HepG2 (cell line): ENCODE data around the gene MLLT10. TPM values are rescaled to one million over a fixed set of nuclear protein-coding genes. Genes with fewer than 3 reads are reported as not detected.

ENCODE experiments used
- ADNP ChIP-seq: sonication (generic); formaldehyde crosslinking; IDR thresholded peaks from 2 replicates; pipeline ENCODE4 v1.4.0; 2020; ENCODE audit warnings: missing genetic modification reagents
- FOXA1 ChIP-seq, 2 experiments: fragments of 450-650 bp in 1 of 2; sonication (generic) in 1 of 2; formaldehyde crosslinking in 1 of 2; IDR thresholded peaks; 2 replicates each; pipeline versions ENCODE4 v1.4.0 to v1.6.1; 2016 to 2020; ENCODE audit warnings: missing genetic modification reagents in 1 of 2
- FOXO1 ChIP-seq: sonication (generic); formaldehyde crosslinking; IDR thresholded peaks from 2 replicates; pipeline ENCODE4 v1.4.0; 2020; ENCODE audit warnings: missing genetic modification reagents
- HCFC1 ChIP-seq: fragments of 150-350 bp; IDR thresholded peaks from 2 replicates; pipeline ENCODE4 v1.6.1; 2014; ENCODE audit warnings: low read depth, low read length
- HOXD1 ChIP-seq: sonication (generic); formaldehyde crosslinking; IDR thresholded peaks from 2 replicates; pipeline ENCODE4 v1.5.0; 2020; ENCODE audit warnings: missing genetic modification reagents
- MAFG ChIP-seq: sonication (generic); formaldehyde crosslinking; IDR thresholded peaks from 2 replicates; pipeline ENCODE4 v1.5.1; 2020; ENCODE audit warnings: mild to moderate bottlenecking, missing genetic modification reagents
- MXI1 ChIP-seq: IDR thresholded peaks from 3 replicates; pipeline ENCODE4 v1.6.1; 2012; ENCODE audit warnings: low read depth, low read length, inconsistent platforms, borderline replicate concordance
- SMARCC2 ChIP-seq: fragments of 450-650 bp; IDR thresholded peaks from 2 replicates; pipeline ENCODE4 v1.6.1; 2017; ENCODE audit warnings: antibody characterized with exemption, mild to moderate bottlenecking
- STAT5B ChIP-seq: sonication (generic); formaldehyde crosslinking; IDR thresholded peaks from 2 replicates; pipeline ENCODE4 v1.4.0; 2020; ENCODE audit warnings: missing genetic modification reagents
- TFE3 ChIP-seq: IDR thresholded peaks from 2 replicates; pipeline ENCODE4 v1.6.1; 2016
- ZNF24 ChIP-seq: fragments of 450-650 bp; IDR thresholded peaks from 2 replicates; pipeline ENCODE4 v1.6.1; 2017; ENCODE audit warnings: antibody characterized with exemption, mild to moderate bottlenecking
- ZNF281 ChIP-seq: sonication (generic); formaldehyde crosslinking; IDR thresholded peaks from 2 replicates; pipeline ENCODE4 v1.4.0; 2020; ENCODE audit warnings: missing genetic modification reagents, borderline replicate concordance
- polyA plus RNA-seq, 8 experiments: library from polyadenylated mRNA; depleted of rRNA in 3 of 8; stranded (reverse) in 7 of 8; unstranded in 1 of 8; fragments of >200 nt; fragmentation: Illumina TruSeq in 4 of 8; extraction: Trizol in 4 of 8; gene quantifications; 2 replicates each; pipeline versions ENCODE4 v1.2.1 to v1.2.3, GENCODE V29; 2011 to 2016; ENCODE audit warnings: low read depth in 4 of 8, missing spikeins in 1 of 8, mixed read lengths in 1 of 8; ENCODE audit not compliant: insufficient read depth in 1 of 8
- total RNA-seq, 5 experiments: library from RNA; depleted of rRNA; stranded (reverse); fragments of >200 nt; fragmentation: Illumina TruSeq; extraction: Trizol; gene quantifications; 2 replicates each; pipeline ENCODE4 v1.2.3, GENCODE V29; 2016; ENCODE audit warnings: low read depth in 1 of 5
- TF ChIP-seq, protein P1 (sequence below): sonication (generic); formaldehyde crosslinking; IDR thresholded peaks from 2 replicates; pipeline ENCODE4 v1.5.1; 2020; ENCODE audit warnings: missing genetic modification reagents, mild to moderate bottlenecking, borderline replicate concordance
- TF ChIP-seq, protein P2 (sequence below): sonication (generic); formaldehyde crosslinking; IDR thresholded peaks from 2 replicates; pipeline ENCODE4 v1.4.0; 2020; ENCODE audit warnings: missing genetic modification reagents
- TF ChIP-seq, protein P3 (sequence below): sonication (generic); formaldehyde crosslinking; IDR thresholded peaks from 2 replicates; pipeline ENCODE4 v1.4.0; 2020; ENCODE audit warnings: missing genetic modification reagents
- TF ChIP-seq, protein P4 (sequence below): sonication (generic); formaldehyde crosslinking; IDR thresholded peaks from 2 replicates; pipeline ENCODE4 v1.4.0; 2020; ENCODE audit warnings: missing genetic modification reagents, borderline replicate concordance
- TF ChIP-seq, protein P5 (sequence below): sonication (generic); formaldehyde crosslinking; conservative IDR thresholded peaks from 2 replicates; pipeline ENCODE4 v1.8.1; 2023; ENCODE audit warnings: missing genetic modification reagents

MLLT10 gene
- total and polyA plus RNA-seq, 2 of the 13 experiments (the other 11 are each of a cell fraction or from before 2014, with no cell fraction given): 51.3 to 84.1 TPM

DNA sequence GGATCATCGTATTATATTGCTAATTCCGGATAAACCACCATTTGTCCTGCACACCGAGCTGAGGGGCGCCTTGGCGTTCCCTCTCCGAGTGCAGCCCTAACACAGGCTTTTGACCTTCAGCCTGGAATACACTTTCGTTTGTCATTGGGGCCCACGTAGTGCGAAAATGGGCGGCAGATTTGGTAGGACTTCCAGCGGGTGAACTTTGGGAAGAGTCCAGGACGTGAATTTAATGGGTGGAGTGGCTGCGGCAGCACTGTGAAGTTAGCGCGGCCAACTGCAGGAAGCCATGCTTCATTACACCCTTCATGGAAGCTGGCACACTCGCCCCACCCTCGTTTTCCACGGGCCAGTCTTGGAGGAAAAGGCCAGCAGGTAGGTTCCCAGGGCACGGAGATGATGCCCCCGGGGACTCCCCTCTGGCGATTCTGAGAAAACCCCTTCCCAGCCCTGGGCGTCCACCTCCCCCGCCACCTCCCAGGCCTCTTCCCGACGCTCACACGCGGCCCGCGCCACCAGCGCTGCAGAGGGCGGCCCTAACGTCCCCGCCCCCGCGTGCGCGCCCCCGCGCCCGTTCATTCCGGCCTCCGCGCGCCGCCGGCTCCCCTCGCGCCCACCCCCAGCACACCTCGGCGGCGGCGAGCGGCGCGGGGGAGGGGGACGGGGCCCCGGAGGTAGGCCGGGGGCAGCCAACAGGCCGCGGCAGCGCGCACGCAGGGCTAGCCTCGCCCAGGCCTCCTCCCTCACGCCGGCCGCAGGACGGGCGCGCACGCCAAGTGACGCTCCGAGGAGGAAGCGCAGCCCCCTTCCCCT, at the start of gene MLLT10 (continued):
- TF ChIP-seq, protein P1, sequence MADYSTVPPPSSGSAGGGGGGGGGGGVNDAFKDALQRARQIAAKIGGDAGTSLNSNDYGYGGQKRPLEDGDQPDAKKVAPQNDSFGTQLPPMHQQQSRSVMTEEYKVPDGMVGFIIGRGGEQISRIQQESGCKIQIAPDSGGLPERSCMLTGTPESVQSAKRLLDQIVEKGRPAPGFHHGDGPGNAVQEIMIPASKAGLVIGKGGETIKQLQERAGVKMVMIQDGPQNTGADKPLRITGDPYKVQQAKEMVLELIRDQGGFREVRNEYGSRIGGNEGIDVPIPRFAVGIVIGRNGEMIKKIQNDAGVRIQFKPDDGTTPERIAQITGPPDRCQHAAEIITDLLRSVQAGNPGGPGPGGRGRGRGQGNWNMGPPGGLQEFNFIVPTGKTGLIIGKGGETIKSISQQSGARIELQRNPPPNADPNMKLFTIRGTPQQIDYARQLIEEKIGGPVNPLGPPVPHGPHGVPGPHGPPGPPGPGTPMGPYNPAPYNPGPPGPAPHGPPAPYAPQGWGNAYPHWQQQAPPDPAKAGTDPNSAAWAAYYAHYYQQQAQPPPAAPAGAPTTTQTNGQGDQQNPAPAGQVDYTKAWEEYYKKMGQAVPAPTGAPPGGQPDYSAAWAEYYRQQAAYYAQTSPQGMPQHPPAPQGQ: no peak
- TF ChIP-seq ZNF24 (no peak), FOXA1 (IDR thresholded peaks at IDR 0.05) (no peak), FOXA1 (CRISPR knock-in tag; IDR thresholded peaks at IDR 0.05) (peak; percentile 40; the same call in 1 of the 2 replicates), HOXD1 (CRISPR knock-in tag) (no peak; the same call in 1 of the 2 replicates), MXI1 (peak; percentile 84; the same call in 2 of the 3 replicates), STAT5B (no peak), ZNF281 (peak; percentile 93), MAFG (CRISPR knock-in tag) (no peak), FOXO1 (CRISPR knock-in tag) (no peak; the same call in none of the 2 replicates), HCFC1 (no peak), ADNP (no peak), SMARCC2 (no peak), TFE3 (CRISPR knock-in tag) (peak; percentile 22; the same call in 1 of the 2 replicates)
- TF ChIP-seq, protein P2, sequence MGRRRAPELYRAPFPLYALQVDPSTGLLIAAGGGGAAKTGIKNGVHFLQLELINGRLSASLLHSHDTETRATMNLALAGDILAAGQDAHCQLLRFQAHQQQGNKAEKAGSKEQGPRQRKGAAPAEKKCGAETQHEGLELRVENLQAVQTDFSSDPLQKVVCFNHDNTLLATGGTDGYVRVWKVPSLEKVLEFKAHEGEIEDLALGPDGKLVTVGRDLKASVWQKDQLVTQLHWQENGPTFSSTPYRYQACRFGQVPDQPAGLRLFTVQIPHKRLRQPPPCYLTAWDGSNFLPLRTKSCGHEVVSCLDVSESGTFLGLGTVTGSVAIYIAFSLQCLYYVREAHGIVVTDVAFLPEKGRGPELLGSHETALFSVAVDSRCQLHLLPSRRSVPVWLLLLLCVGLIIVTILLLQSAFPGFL: no peak
- TF ChIP-seq, protein P3, sequence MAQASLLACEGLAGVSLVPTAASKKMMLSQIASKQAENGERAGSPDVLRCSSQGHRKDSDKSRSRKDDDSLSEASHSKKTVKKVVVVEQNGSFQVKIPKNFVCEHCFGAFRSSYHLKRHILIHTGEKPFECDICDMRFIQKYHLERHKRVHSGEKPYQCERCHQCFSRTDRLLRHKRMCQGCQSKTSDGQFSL: peak; percentile 90; the same call in 1 of the 2 replicates
- TF ChIP-seq, protein P4, sequence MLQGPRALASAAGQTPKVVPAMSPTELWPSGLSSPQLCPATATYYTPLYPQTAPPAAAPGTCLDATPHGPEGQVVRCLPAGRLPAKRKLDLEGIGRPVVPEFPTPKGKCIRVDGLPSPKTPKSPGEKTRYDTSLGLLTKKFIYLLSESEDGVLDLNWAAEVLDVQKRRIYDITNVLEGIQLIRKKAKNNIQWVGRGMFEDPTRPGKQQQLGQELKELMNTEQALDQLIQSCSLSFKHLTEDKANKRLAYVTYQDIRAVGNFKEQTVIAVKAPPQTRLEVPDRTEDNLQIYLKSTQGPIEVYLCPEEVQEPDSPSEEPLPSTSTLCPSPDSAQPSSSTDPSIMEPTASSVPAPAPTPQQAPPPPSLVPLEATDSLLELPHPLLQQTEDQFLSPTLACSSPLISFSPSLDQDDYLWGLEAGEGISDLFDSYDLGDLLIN (CRISPR knock-in tag): peak; percentile 58; the same call in 1 of the 2 replicates
- TF ChIP-seq, protein P5, sequence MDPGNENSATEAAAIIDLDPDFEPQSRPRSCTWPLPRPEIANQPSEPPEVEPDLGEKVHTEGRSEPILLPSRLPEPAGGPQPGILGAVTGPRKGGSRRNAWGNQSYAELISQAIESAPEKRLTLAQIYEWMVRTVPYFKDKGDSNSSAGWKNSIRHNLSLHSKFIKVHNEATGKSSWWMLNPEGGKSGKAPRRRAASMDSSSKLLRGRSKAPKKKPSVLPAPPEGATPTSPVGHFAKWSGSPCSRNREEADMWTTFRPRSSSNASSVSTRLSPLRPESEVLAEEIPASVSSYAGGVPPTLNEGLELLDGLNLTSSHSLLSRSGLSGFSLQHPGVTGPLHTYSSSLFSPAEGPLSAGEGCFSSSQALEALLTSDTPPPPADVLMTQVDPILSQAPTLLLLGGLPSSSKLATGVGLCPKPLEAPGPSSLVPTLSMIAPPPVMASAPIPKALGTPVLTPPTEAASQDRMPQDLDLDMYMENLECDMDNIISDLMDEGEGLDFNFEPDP (CRISPR knock-in tag): no peak
